Neural cell (in vitro differentiated cells): ENCODE data around the gene KRT5.

Experiments
- RAD21 ChIP-seq: fragments of 450-650 bp; conservative IDR thresholded peaks from 2 replicates; pipeline ENCODE4 v1.6.1; 2014; ENCODE audit warnings: antibody characterized with exemption, mild to moderate bottlenecking, moderate library complexity
- TF ChIP-seq, protein P1 (sequence below): fragments of 450-650 bp; IDR thresholded peaks from 2 replicates; pipeline ENCODE4 v1.5.1; 2014; ENCODE audit warnings: antibody characterized with exemption, mild to moderate bottlenecking, moderate library complexity; ENCODE audit not compliant: poor library complexity, severe bottlenecking

DNA sequence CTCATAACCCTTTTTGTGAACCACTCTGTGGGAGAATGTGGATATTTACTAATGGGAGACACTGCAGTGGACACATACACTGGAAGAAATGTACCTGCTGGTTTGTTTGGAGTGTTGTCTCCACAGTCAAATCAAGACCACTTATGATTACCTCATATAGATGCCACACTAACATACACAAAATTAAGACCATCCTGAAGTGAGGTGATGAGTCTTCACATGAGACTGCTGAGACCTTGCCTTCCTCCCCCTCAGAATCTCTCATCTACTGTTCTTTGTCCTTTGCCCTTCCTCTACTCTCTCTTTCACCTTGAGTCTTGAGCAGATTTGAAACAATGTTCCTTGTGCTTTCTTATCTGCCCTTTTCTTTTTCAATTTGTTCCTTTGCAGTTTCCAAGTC lies 31.5 kb downstream of the KRT5 start:
- TF ChIP-seq RAD21 = no peak
- TF ChIP-seq, protein P1, sequence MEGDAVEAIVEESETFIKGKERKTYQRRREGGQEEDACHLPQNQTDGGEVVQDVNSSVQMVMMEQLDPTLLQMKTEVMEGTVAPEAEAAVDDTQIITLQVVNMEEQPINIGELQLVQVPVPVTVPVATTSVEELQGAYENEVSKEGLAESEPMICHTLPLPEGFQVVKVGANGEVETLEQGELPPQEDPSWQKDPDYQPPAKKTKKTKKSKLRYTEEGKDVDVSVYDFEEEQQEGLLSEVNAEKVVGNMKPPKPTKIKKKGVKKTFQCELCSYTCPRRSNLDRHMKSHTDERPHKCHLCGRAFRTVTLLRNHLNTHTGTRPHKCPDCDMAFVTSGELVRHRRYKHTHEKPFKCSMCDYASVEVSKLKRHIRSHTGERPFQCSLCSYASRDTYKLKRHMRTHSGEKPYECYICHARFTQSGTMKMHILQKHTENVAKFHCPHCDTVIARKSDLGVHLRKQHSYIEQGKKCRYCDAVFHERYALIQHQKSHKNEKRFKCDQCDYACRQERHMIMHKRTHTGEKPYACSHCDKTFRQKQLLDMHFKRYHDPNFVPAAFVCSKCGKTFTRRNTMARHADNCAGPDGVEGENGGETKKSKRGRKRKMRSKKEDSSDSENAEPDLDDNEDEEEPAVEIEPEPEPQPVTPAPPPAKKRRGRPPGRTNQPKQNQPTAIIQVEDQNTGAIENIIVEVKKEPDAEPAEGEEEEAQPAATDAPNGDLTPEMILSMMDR = no peak
